Central memory CD8-positive, alpha-beta T cell (primary cell): ENCODE results near the gene PNPLA8.
"Not testable (repeated sequence)": the region's sequence is repeated elsewhere in the genome, so short reads cannot be mapped to it uniquely, and the experiment has no call there.

Experiments used
- ATAC-seq: fragments of 150-1000 bp; cut with Tn5 transposase; replicated peaks from 2 replicates; pipeline ENCODE4 v1.10.0; 2022; ENCODE audit warnings: mild to moderate bottlenecking, moderate FRiP score, moderate number of reproducible peaks; ENCODE audit not compliant: poor library complexity, severe bottlenecking; ENCODE audit errors: extremely low read depth
- DNase-seq, 2 donors: peaks; one replicate each; pipeline ENCODE4 v3.0.0; 2021; ENCODE audit warnings: low spot score in 2 of 2
- H3K27ac Mint-ChIP-seq: one replicate; pipeline ENCODE4 v1.8.0; 2022; ENCODE audit warnings: low read depth, mild to moderate bottlenecking, moderate library complexity, mixed read lengths
- H3K27me3 Mint-ChIP-seq: one replicate; pipeline ENCODE4 v1.8.0; 2022; ENCODE audit warnings: mixed read lengths
- H3K36me3 Mint-ChIP-seq: one replicate; pipeline ENCODE4 v1.8.0; 2022; ENCODE audit warnings: mild to moderate bottlenecking, moderate library complexity, mixed read lengths; ENCODE audit not compliant: insufficient read depth
- H3K4me1 Mint-ChIP-seq: one replicate; pipeline ENCODE4 v1.8.0; 2022; ENCODE audit warnings: mixed read lengths
- H3K4me3 Mint-ChIP-seq: one replicate; pipeline ENCODE4 v1.8.0; 2022; ENCODE audit warnings: mild to moderate bottlenecking, moderate library complexity, mixed read lengths
- H3K9me3 Mint-ChIP-seq: one replicate; pipeline ENCODE4 v1.8.0; 2022; ENCODE audit warnings: mixed read lengths

Gene PNPLA8

GRCh38 chr7:108548141-108548896 is 22.4 kb upstream of the PNPLA8 start:
- not testable (repeated sequence) for DNase-seq, H3K36me3 Mint-ChIP-seq, H3K4me1 Mint-ChIP-seq, H3K27ac Mint-ChIP-seq, H3K27me3 Mint-ChIP-seq, ATAC-seq, H3K4me3 Mint-ChIP-seq, H3K9me3 Mint-ChIP-seq

GRCh38 chr7:108541478-108541877 is 15.5 kb upstream of the PNPLA8 start:
- Mint-ChIP-seq H3K9me3 (no peaks in the 10 kb centered on the region), H3K4me3 (no peak overlapping the region), H3K27ac (no peak overlapping the region), H3K27me3 (peaks cover 26% of the 10 kb centered on the region), H3K36me3 (no peaks in the 10 kb centered on the region), H3K4me1 (no peaks in the 10 kb centered on the region)
- DNase-seq (no peak), ATAC-seq (no peak)

- not testable (repeated sequence) for ATAC-seq, H3K27ac Mint-ChIP-seq, H3K36me3 Mint-ChIP-seq, DNase-seq, H3K9me3 Mint-ChIP-seq, H3K4me3 Mint-ChIP-seq, H3K4me1 Mint-ChIP-seq
- H3K27me3 Mint-ChIP-seq = peaks cover 47% of the 10 kb centered on the region
These were observed 12.8 kb upstream of the PNPLA8 start for GRCh38 chr7:108538685-108539084.

- not testable (repeated sequence) for H3K4me1 Mint-ChIP-seq, H3K4me3 Mint-ChIP-seq, ATAC-seq, H3K36me3 Mint-ChIP-seq, DNase-seq, H3K9me3 Mint-ChIP-seq, H3K27ac Mint-ChIP-seq
- H3K27me3 Mint-ChIP-seq = peaks cover 49% of the 10 kb centered on the region
These were observed 12.3 kb upstream of the PNPLA8 start for GRCh38 chr7:108538236-108538635.

GRCh38 chr7:108537229-108537628 is 11.3 kb upstream of the PNPLA8 start:
- Mint-ChIP-seq H3K27ac (no peak overlapping the region), H3K27me3 (peaks cover 56% of the 10 kb centered on the region), H3K4me1 (no peaks in the 10 kb centered on the region), H3K36me3 (no peaks in the 10 kb centered on the region), H3K4me3 (no peak overlapping the region), H3K9me3 (no peaks in the 10 kb centered on the region)
- ATAC-seq = no peak
- no peak for DNase-seq

GRCh38 chr7:108535744-108536143 is 9.8 kb upstream of the PNPLA8 start:
- no peak for DNase-seq
- Mint-ChIP-seq H3K4me3 (no peak overlapping the region), H3K36me3 (no peaks in the 10 kb centered on the region), H3K9me3 (no peaks in the 10 kb centered on the region), H3K4me1 (no peaks in the 10 kb centered on the region), H3K27ac (no peak overlapping the region), H3K27me3 (peaks cover 56% of the 10 kb centered on the region)
- no peak for ATAC-seq

GRCh38 chr7:108535257-108535656 is 9.3 kb upstream of the PNPLA8 start:
- H3K27ac Mint-ChIP-seq = no peak overlapping the region
- peaks cover 56% of the 10 kb centered on the region for H3K27me3 Mint-ChIP-seq
- ATAC-seq = no peak
- H3K4me3 Mint-ChIP-seq = no peak overlapping the region
- no peak for DNase-seq
- no peaks in the 10 kb centered on the region for H3K36me3 Mint-ChIP-seq
- no peaks in the 10 kb centered on the region for H3K4me1 Mint-ChIP-seq
- H3K9me3 Mint-ChIP-seq = no peaks in the 10 kb centered on the region

- H3K9me3 Mint-ChIP-seq = no peaks in the 10 kb centered on the region
- no peaks in the 10 kb centered on the region for H3K36me3 Mint-ChIP-seq
- H3K27ac Mint-ChIP-seq = no peak overlapping the region
- ATAC-seq (no peak), DNase-seq (no peak)
- peaks cover 48% of the 10 kb centered on the region for H3K27me3 Mint-ChIP-seq
- no peaks in the 10 kb centered on the region for H3K4me1 Mint-ChIP-seq
- no peak overlapping the region for H3K4me3 Mint-ChIP-seq
These were observed 7.8 kb upstream of the PNPLA8 start for GRCh38 chr7:108533712-108534111.

- no peak overlapping the region for H3K27ac Mint-ChIP-seq
- H3K36me3 Mint-ChIP-seq = peaks cover 13% of the 10 kb centered on the region
- DNase-seq (no peak), ATAC-seq (no peak)
- no peak overlapping the region for H3K4me3 Mint-ChIP-seq
- no peaks in the 10 kb centered on the region for H3K9me3 Mint-ChIP-seq
- peaks cover 13% of the 10 kb centered on the region for H3K27me3 Mint-ChIP-seq
- peaks cover 9% of the 10 kb centered on the region for H3K4me1 Mint-ChIP-seq
These were observed 3.4 kb upstream of the PNPLA8 start for GRCh38 chr7:108529341-108529740.

- no peak for ATAC-seq
- peaks cover 19% of the 10 kb centered on the region for H3K4me1 Mint-ChIP-seq
- H3K4me3 Mint-ChIP-seq = no peak overlapping the region
- peaks cover 16% of the 10 kb centered on the region for H3K36me3 Mint-ChIP-seq
- DNase-seq = no peak
- no peak overlapping the region for H3K27ac Mint-ChIP-seq
- no peaks in the 10 kb centered on the region for H3K9me3 Mint-ChIP-seq
- peaks cover 7% of the 10 kb centered on the region for H3K27me3 Mint-ChIP-seq
These were observed 2.3 kb upstream of the PNPLA8 start for GRCh38 chr7:108528183-108528712.

- peak overlapping the region; percentile 94 for H3K27ac Mint-ChIP-seq
- H3K4me1 Mint-ChIP-seq = peaks cover 26% of the 10 kb centered on the region
- DNase-seq = no peak
- peaks cover 20% of the 10 kb centered on the region for H3K36me3 Mint-ChIP-seq
- H3K4me3 Mint-ChIP-seq = peak overlapping the region; percentile 97
- H3K9me3 Mint-ChIP-seq = no peaks in the 10 kb centered on the region
- ATAC-seq = no peak
- H3K27me3 Mint-ChIP-seq = no peaks in the 10 kb centered on the region
These were observed 758 bp upstream of the PNPLA8 start for GRCh38 chr7:108526768-108527017.

- Mint-ChIP-seq H3K27ac (peak overlapping the region; percentile 94), H3K27me3 (no peaks in the 10 kb centered on the region), H3K9me3 (no peaks in the 10 kb centered on the region), H3K36me3 (peaks cover 20% of the 10 kb centered on the region), H3K4me1 (peaks cover 36% of the 10 kb centered on the region), H3K4me3 (peak overlapping the region; percentile 97)
- DNase-seq (no peak), ATAC-seq (peak; percentile 35)
These were observed 479 bp downstream of the PNPLA8 start for GRCh38 chr7:108525327-108525984.

- H3K27ac Mint-ChIP-seq = no peak overlapping the region
These were observed 3.2 kb downstream of the PNPLA8 start for GRCh38 chr7:108522780-108523179.

More at GRCh38 chr7:108522780-108523179, 3.2 kb downstream of the PNPLA8 start:
- Mint-ChIP-seq H3K27me3 (no peaks in the 10 kb centered on the region), H3K36me3 (peaks cover 28% of the 10 kb centered on the region), H3K4me1 (peaks cover 55% of the 10 kb centered on the region), H3K4me3 (no peak overlapping the region), H3K9me3 (no peaks in the 10 kb centered on the region)
- no peak for ATAC-seq
- no peak for DNase-seq
